GM12878 (cell line): ENCODE results near the gene S100A2. TPM values are rescaled to one million over a fixed set of nuclear protein-coding genes. Genes with fewer than 3 reads are reported as not detected.

Source experiments
- ATAC-seq: fragments of 200-7000 bp; cut with Tn5 transposase; 3 replicates; pipeline ENCODE4 v1.9.1; 2020; ENCODE audit warnings: mild to moderate bottlenecking, moderate library complexity
- BruUV-seq: library from RNA; stranded (reverse); fragments of 400-500 nt; replicated peaks from 2 replicates; lab custom pipeline; 2021; lab: Mats Ljungman, UMichigan
- CTCF ChIA-PET: fragments of 300-600 bp; sonication (Branson Sonifier 250); formaldehyde crosslinking; extraction: SDS; loops from one replicate; lab custom pipeline; 2021; ENCODE audit warnings: inconsistent platforms; lab: Yijun Ruan, JAX
- POLR2A ChIA-PET: fragments of 350-600 bp; formaldehyde crosslinking; extraction: SDS; loops from one replicate; lab custom pipeline; 2021; ENCODE audit warnings: inconsistent platforms; lab: Charles Lee
- RAD21 ChIA-PET: fragments of 300-600 bp; sonication (Branson Sonifier 250); formaldehyde crosslinking; loops from one replicate; lab custom pipeline; 2023; ENCODE audit warnings: antibody characterized with exemption; ENCODE audit not compliant: unreplicated experiment; lab: Charles Lee
- SMC1A ChIA-PET: fragments of 300-600 bp; sonication (Branson Sonifier 250); formaldehyde crosslinking; loops from one replicate; lab custom pipeline; 2023; ENCODE audit not compliant: unreplicated experiment, uncharacterized antibody; lab: Charles Lee
- DNase-seq: peaks from one replicate; pipeline ENCODE4 v3.0.0-alpha.2; 2011; ENCODE audit warnings: low read depth, low spot score
- FAIRE-seq: peaks from 3 replicates; lab custom pipeline; 2011; peaks lifted over from hg19 to GRCh38; lab: Jason Lieb, UNC
- H2AFZ ChIP-seq: 2 replicates; pipeline ENCODE4 v1.6.0; 2011; ENCODE audit warnings: low read depth, low read length, control low read depth; ENCODE audit not compliant: control insufficient read depth
- H3K27ac ChIP-seq: 2 replicates; pipeline ENCODE4 v1.5.1; 2011; ENCODE audit warnings: control low read depth; ENCODE audit not compliant: control insufficient read depth, insufficient read depth
- H3K27me3 ChIP-seq, 2 experiments: replicated peaks in 1 of 2; 2 replicates each; pipeline versions ENCODE4 v1.6.0 to v1.6.1; 2011; ENCODE audit warnings: low read length in 1 of 2; ENCODE audit not compliant: control insufficient read depth in 2 of 2, insufficient read depth in 2 of 2
- H3K36me3 ChIP-seq, 2 experiments: 2 replicates each; pipeline ENCODE4 v1.5.1; 2011; ENCODE audit warnings: low read length in 1 of 2; ENCODE audit not compliant: control insufficient read depth in 2 of 2, insufficient read depth in 2 of 2
- H3K4me1 ChIP-seq: 2 replicates; pipeline ENCODE4 v1.6.1; 2011; ENCODE audit warnings: mild to moderate bottlenecking, low read length, moderate library complexity, mixed read lengths; ENCODE audit not compliant: control insufficient read depth, insufficient read depth
- H3K4me2 ChIP-seq: 2 replicates; pipeline ENCODE4 v1.6.0; 2011; ENCODE audit warnings: control low read depth; ENCODE audit not compliant: control insufficient read depth, insufficient read depth
- H3K4me3 ChIP-seq: fragments of 200-600 bp; sonication (generic); 2 replicates; pipeline ENCODE4 v1.5.1; 2016
- H3K79me2 ChIP-seq: 2 replicates; pipeline ENCODE4 v1.6.0; 2011; ENCODE audit warnings: low read length; ENCODE audit not compliant: control insufficient read depth, insufficient read depth
- H3K9ac ChIP-seq: 2 replicates; pipeline ENCODE4 v1.8.0; 2011; ENCODE audit warnings: low read length, control low read depth, mixed read lengths; ENCODE audit not compliant: control insufficient read depth, insufficient read depth
- H3K9me3 ChIP-seq: replicated peaks from 3 replicates; pipeline ENCODE4 v1.5.1; 2011; ENCODE audit warnings: mild to moderate bottlenecking, low read length; ENCODE audit not compliant: control insufficient read depth, insufficient read depth
- H4K20me1 ChIP-seq: 2 replicates; pipeline ENCODE4 v1.6.0; 2011; ENCODE audit not compliant: control insufficient read depth, insufficient read depth
- ETV6 ChIP-seq, 2 experiments: fragments of 450-650 bp in 1 of 2; IDR thresholded peaks in 1 of 2; conservative IDR thresholded peaks in 1 of 2; 2 replicates each; pipeline ENCODE4 v1.6.1; 2014; ENCODE audit warnings: antibody characterized with exemption in 1 of 2, borderline replicate concordance in 1 of 2, low read depth in 1 of 2, mild to moderate bottlenecking in 1 of 2, moderate library complexity in 1 of 2
- FOS ChIP-seq: IDR thresholded peaks from 3 replicates; pipeline ENCODE4 v1.6.1; 2011; ENCODE audit warnings: borderline replicate concordance; ENCODE audit not compliant: insufficient read length; ENCODE audit errors: extremely low read depth
- MLLT1 ChIP-seq: fragments of 450-650 bp; IDR thresholded peaks from 2 replicates; pipeline ENCODE4 v1.6.1; 2016; ENCODE audit warnings: mild to moderate bottlenecking
- PML ChIP-seq: IDR thresholded peaks from 2 replicates; pipeline ENCODE4 v1.6.1; 2012; ENCODE audit warnings: low read length, inconsistent platforms
- PRDM15 ChIP-seq: fragments of 450-650 bp; formaldehyde crosslinking; IDR thresholded peaks from 2 replicates; pipeline ENCODE4 v1.4.0; 2020; ENCODE audit warnings: mild to moderate bottlenecking, moderate library complexity
- WGBS: methylation state at CpG from one replicate; pipeline ENCODE4 v1.1.6; 2016; ENCODE audit warnings: low lambda C conversion rate; ENCODE audit not compliant: insufficient replicate concordance, insufficient coverage; ENCODE audit errors: missing lambda C conversion rate; 5-methylcytosine and 5-hydroxymethylcytosine counted together
- in situ Hi-C: fragments of 300-500 bp; cut with MboI; formaldehyde crosslinking; loops from 9 replicates; pipeline ENCODE4 v1.14.3; 2018; ENCODE audit warnings: mixed read lengths
- intact Hi-C: fragments of 100-400 bp; cut with micrococcal nuclease; formaldehyde crosslinking; loops from one replicate; pipeline ENCODE4 v1.14.2; 2022; ENCODE audit not compliant: unreplicated experiment
- polyA plus RNA-seq, 11 experiments: library from polyadenylated mRNA; depleted of rRNA in 4 of 11; unstranded in 6 of 11; stranded (reverse) in 5 of 11; fragments of >200 nt; fragmentation: Nextera tagmentation in 4 of 11; fragmentation: Illumina TruSeq in 1 of 11; extraction: Ambion mirVana in 4 of 11; extraction: Trizol in 1 of 11; gene quantifications; 1 replicate in 1 of 11; 2 replicates in 10 of 11; pipeline versions ENCODE4 v1.2.1 to v1.2.3, GENCODE V29; 2011 to 2016; ENCODE audit warnings: inconsistent platforms in 2 of 11, missing spikeins in 2 of 11, low read depth in 1 of 11
- total RNA-seq, 4 experiments: library from RNA; depleted of rRNA in 3 of 4; stranded (reverse); fragments of >200 nt in 3 of 4; fragmentation: Illumina TruSeq in 1 of 4; extraction: Trizol in 1 of 4; gene quantifications; 2 replicates each; pipeline versions ENCODE4 v1.2.1 to v1.2.3, GENCODE V29; 2013 to 2021

S100A2 gene
- total and polyA plus RNA-seq, 10 of the 15 experiments (the other 5 are each of a cell fraction or from before 2014, with no cell fraction given): 0.11 to 1.5 (median 0.59) TPM; not detected in 2

- H3K4me1 ChIP-seq: no peaks in the 10 kb centered on the region
- no peaks in the 10 kb centered on the region for H3K27me3 ChIP-seq
- ATAC-seq (no peak), DNase-seq (no peak), FAIRE-seq (no peak)
- no peak overlapping the region for H3K4me3 ChIP-seq
- no peak overlapping the region for H2AFZ ChIP-seq
- no peaks in the 10 kb centered on the region for H4K20me1 ChIP-seq
- no peak overlapping the region for H3K9ac ChIP-seq
- no peak for TF ChIP-seq PRDM15 (CRISPR knock-in tag)
- SMC1A ChIA-PET: interaction anchor here (1.1 to 1.2 kb wide), 3 partner anchors 12 to 18 kb away, joined by 3 read pairs; no protein-coding TSS in a partner anchor
- in situ Hi-C loops (no loop called here), intact Hi-C loops (no loop called here)
- no peaks in the 10 kb centered on the region for H3K79me2 ChIP-seq
- CTCF ChIA-PET: interaction anchor here (0.7 to 1.9 kb wide), 4 partner anchors 14 to 1599 kb away, joined by 4 to 5 read pairs (median 4); partner anchors contain the start of gene S100A13
- 0% methylated on average over 1 of the region's 1 CpG for WGBS
- no peak overlapping the region for H3K4me2 ChIP-seq
- POLR2A ChIA-PET: no interaction called here
- no peaks in the 10 kb centered on the region for H3K36me3 ChIP-seq
- no peaks in the 10 kb centered on the region for H3K9me3 ChIP-seq
- no TSS peak for BruUV-seq
- H3K27ac ChIP-seq: no peak overlapping the region
- RAD21 ChIA-PET: interaction anchor here (0.9 to 1.9 kb wide), 3 partner anchors 12 to 41 kb away, joined by 3 to 6 read pairs (median 6); partner anchors contain the start of gene S100A13
These were observed 20.7 kb upstream of the S100A2 start for GRCh38 chr1:153586347-153586746.

DNA sequence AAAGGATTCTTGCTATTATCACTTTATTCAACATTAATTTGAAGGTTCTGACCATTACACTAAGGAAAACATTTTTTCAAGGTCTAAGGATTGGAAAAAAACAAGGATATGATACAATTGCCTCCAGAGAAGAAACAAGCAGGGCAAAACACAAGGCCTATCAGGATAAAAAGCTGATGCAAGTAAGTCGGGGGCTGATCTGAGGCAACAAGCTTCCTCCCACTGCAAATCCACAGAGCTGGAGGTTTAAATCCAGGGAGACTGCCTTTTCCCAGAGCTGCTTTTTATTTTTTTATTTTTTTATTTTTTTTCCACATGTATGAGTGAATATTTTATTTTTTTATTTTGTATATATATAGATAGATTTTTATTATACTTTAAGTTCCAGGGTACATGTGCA is 19.4 kb upstream of the S100A2 start:
- in situ Hi-C loops (no loop called here), intact Hi-C loops (no loop called here)
- no peak for FAIRE-seq
- POLR2A ChIA-PET: no interaction called here
- CTCF ChIA-PET: interaction anchor here (0.6 to 1.9 kb wide), 5 partner anchors 13 to 405 kb away, joined by 3 to 8 read pairs (median 4); partner anchors contain the start of gene S100A13
- SMC1A ChIA-PET: interaction anchor here (0.9 to 1.8 kb wide), 5 partner anchors 9 to 164 kb away, joined by 3 to 5 read pairs (median 4); partner anchors contain the start of gene S100A1
- no peak for ATAC-seq
- Histone ChIP-seq H4K20me1 (no peaks in the 10 kb centered on the region), H3K36me3 (no peaks in the 10 kb centered on the region), H3K27ac (no peak overlapping the region), H3K79me2 (no peaks in the 10 kb centered on the region), H3K9me3 (no peaks in the 10 kb centered on the region), H2AFZ (no peak overlapping the region), H3K27me3 (no peaks in the 10 kb centered on the region), H3K9ac (no peak overlapping the region), H3K4me3 (no peak overlapping the region), H3K4me1 (no peaks in the 10 kb centered on the region), H3K4me2 (no peak overlapping the region)
- 39% methylated on average over 1 of the region's 1 CpG for WGBS
- DNase-seq: no peak
- RAD21 ChIA-PET: interaction anchor here (0.7 to 1.9 kb wide), 4 partner anchors 14 to 50 kb away, joined by 3 to 6 read pairs (median 4); partner anchors contain the start of gene S100A14
- BruUV-seq: no TSS peak
- no peak for TF ChIP-seq FOS
- no peak for TF ChIP-seq PML
- TF ChIP-seq PRDM15 (CRISPR knock-in tag): no peak
- no peak for TF ChIP-seq ETV6 (conservative IDR thresholded peaks at IDR 0.05 in 1 of 2, IDR thresholded peaks at IDR 0.05 in 1 of 2; ENCODE audit: borderline replicate concordance in 1 of 2, low read depth in 1 of 2)
- TF ChIP-seq MLLT1: no peak
